NCI-H345 treated with DMSO at 0.1 percent for 48 hours (cell line): ENCODE measurements around the gene GOSR1.
"Not testable (repeated sequence)": the region's sequence is repeated elsewhere in the genome, so short reads cannot be mapped to it uniquely, and the experiment has no call there.

Experiments
- DNase-seq: peaks from one replicate; lab custom pipeline; 2025; ENCODE audit not compliant: unreplicated experiment; lab: John Stamatoyannopoulos, UW

GOSR1 gene

GRCh38 chr17:30560117-30561026 lies 83.2 kb downstream of the GOSR1 start:
- not testable (repeated sequence) for DNase-seq

- not testable (repeated sequence) for DNase-seq
These were observed 84.6 kb downstream of the GOSR1 start for GRCh38 chr17:30561766-30562165.

- not testable (repeated sequence) for DNase-seq
These were observed 86.1 kb downstream of the GOSR1 start for GRCh38 chr17:30563131-30563904.

GRCh38 chr17:30563905-30564390 lies 86.7 kb downstream of the GOSR1 start:
- not testable (repeated sequence) for DNase-seq

GRCh38 chr17:30564422-30565072 lies 87.3 kb downstream of the GOSR1 start:
- not testable (repeated sequence) for DNase-seq

- DNase-seq, result no peak
These were observed 88.1 kb downstream of the GOSR1 start for GRCh38 chr17:30565073-30565935.

GRCh38 chr17:30566104-30566503 lies 88.9 kb downstream of the GOSR1 start:
- not testable (repeated sequence) for DNase-seq

- DNase-seq, result not testable (repeated sequence)
These were observed 89.5 kb downstream of the GOSR1 start for GRCh38 chr17:30566516-30567225.

- DNase-seq, result no peak
These were observed 90.3 kb downstream of the GOSR1 start for GRCh38 chr17:30567231-30568116.

- no peak for DNase-seq
These were observed 90.9 kb downstream of the GOSR1 start for GRCh38 chr17:30568117-30568430.

GRCh38 chr17:30569531-30570175 lies 92.4 kb downstream of the GOSR1 start:
- not testable (repeated sequence) for DNase-seq

GRCh38 chr17:30570191-30570590 lies 93.0 kb downstream of the GOSR1 start:
- DNase-seq, result no peak

- DNase-seq, result no peak
These were observed 93.5 kb downstream of the GOSR1 start for GRCh38 chr17:30570596-30571265.

- DNase-seq, result not testable (repeated sequence)
These were observed 94.2 kb downstream of the GOSR1 start for GRCh38 chr17:30571404-30571803.

- DNase-seq, result no peak
These were observed 94.7 kb downstream of the GOSR1 start for GRCh38 chr17:30571921-30572320.

- not testable (repeated sequence) for DNase-seq
These were observed 95.7 kb downstream of the GOSR1 start for GRCh38 chr17:30572651-30573554.
